Hepatocyte (in vitro differentiated cells): ENCODE data around the gene TBCD. TPM values are rescaled to one million over a fixed set of nuclear protein-coding genes. Genes with fewer than 3 reads are reported as not detected.

Source experiments
- DNase-seq: peaks from one replicate; pipeline ENCODE4 v3.0.0-alpha.2; 2016; ENCODE audit warnings: low spot score
- H2AFZ ChIP-seq: fragments of 200-600 bp; sonication (generic); 2 replicates; pipeline ENCODE4 v1.6.0; 2016; ENCODE audit warnings: antibody characterized with exemption, mild to moderate bottlenecking
- H3K27ac ChIP-seq: fragments of 200-600 bp; sonication (generic); 2 replicates; pipeline ENCODE4 v1.5.1; 2016; ENCODE audit warnings: mild to moderate bottlenecking
- H3K27me3 ChIP-seq: fragments of 200-600 bp; sonication (generic); 2 replicates; pipeline ENCODE4 v1.6.1; 2016
- H3K36me3 ChIP-seq: fragments of 200-600 bp; sonication (generic); replicated peaks from 2 replicates; pipeline ENCODE4 v1.5.1; 2016; ENCODE audit warnings: low read depth; ENCODE audit not compliant: insufficient read depth
- H3K4me1 ChIP-seq: fragments of 200-600 bp; sonication (generic); 2 replicates; pipeline ENCODE4 v1.5.1; 2016; ENCODE audit warnings: mild to moderate bottlenecking, moderate library complexity; ENCODE audit not compliant: insufficient read depth
- H3K4me2 ChIP-seq: fragments of 200-600 bp; sonication (generic); 2 replicates; pipeline ENCODE4 v1.6.0; 2016
- H3K4me3 ChIP-seq: fragments of 200-600 bp; sonication (generic); 2 replicates; pipeline ENCODE4 v1.5.1; 2016; ENCODE audit warnings: mild to moderate bottlenecking
- H3K79me2 ChIP-seq: fragments of 200-600 bp; sonication (generic); 2 replicates; pipeline ENCODE4 v1.6.0; 2017; ENCODE audit warnings: mild to moderate bottlenecking
- H3K9me2 ChIP-seq: fragments of 200-600 bp; sonication (generic); replicated peaks from 2 replicates; pipeline ENCODE4 v1.6.0; 2017; ENCODE audit warnings: mild to moderate bottlenecking; ENCODE audit not compliant: insufficient read depth
- H3K9me3 ChIP-seq: fragments of 200-600 bp; sonication (generic); 2 replicates; pipeline ENCODE4 v1.5.1; 2016; ENCODE audit warnings: low read depth, mild to moderate bottlenecking
- H4K20me1 ChIP-seq: fragments of 200-600 bp; sonication (generic); 2 replicates; pipeline ENCODE4 v1.6.0; 2016; ENCODE audit warnings: mild to moderate bottlenecking; ENCODE audit not compliant: insufficient read depth, poor library complexity, severe bottlenecking
- EZH2 ChIP-seq: fragments of 200-600 bp; sonication (generic); IDR thresholded peaks from 2 replicates; pipeline ENCODE4 v1.6.1; 2016; ENCODE audit warnings: antibody characterized with exemption, mild to moderate bottlenecking, borderline replicate concordance
- EZH2phosphoT487 ChIP-seq: fragments of 200-600 bp; sonication (generic); IDR thresholded peaks from one replicate; pipeline ENCODE4 v1.6.1; 2018; ENCODE audit warnings: antibody characterized with exemption, mild to moderate bottlenecking, low read depth, moderate library complexity; ENCODE audit not compliant: unreplicated experiment, severe bottlenecking
- WGBS: methylation state at CpG from one replicate; pipeline ENCODE4 v1.1.6; 2016; ENCODE audit warnings: low lambda C conversion rate; ENCODE audit errors: missing lambda C conversion rate; 5-methylcytosine and 5-hydroxymethylcytosine counted together
- polyA plus RNA-seq: library from polyadenylated mRNA; unstranded; fragments of >200 nt; fragmentation: Nextera tagmentation; extraction: Ambion mirVana; gene quantifications from 2 replicates; pipeline ENCODE4 v1.2.1, GENCODE V29; 2016
- total RNA-seq: library from RNA; depleted of rRNA; stranded (reverse); fragments of >200 nt; gene quantifications from 2 replicates; pipeline ENCODE4 v1.2.3, GENCODE V29; 2014
- TF ChIP-seq, protein P1 (sequence below): fragments of 200-600 bp; sonication (generic); IDR thresholded peaks from 2 replicates; pipeline ENCODE4 v1.5.1; 2016; ENCODE audit warnings: antibody characterized with exemption, mild to moderate bottlenecking; ENCODE audit not compliant: poor library complexity

The TBCD gene
- total and polyA plus RNA-seq, 2 experiments from 2014 or later: 24.5 to 41.5 TPM

DNA sequence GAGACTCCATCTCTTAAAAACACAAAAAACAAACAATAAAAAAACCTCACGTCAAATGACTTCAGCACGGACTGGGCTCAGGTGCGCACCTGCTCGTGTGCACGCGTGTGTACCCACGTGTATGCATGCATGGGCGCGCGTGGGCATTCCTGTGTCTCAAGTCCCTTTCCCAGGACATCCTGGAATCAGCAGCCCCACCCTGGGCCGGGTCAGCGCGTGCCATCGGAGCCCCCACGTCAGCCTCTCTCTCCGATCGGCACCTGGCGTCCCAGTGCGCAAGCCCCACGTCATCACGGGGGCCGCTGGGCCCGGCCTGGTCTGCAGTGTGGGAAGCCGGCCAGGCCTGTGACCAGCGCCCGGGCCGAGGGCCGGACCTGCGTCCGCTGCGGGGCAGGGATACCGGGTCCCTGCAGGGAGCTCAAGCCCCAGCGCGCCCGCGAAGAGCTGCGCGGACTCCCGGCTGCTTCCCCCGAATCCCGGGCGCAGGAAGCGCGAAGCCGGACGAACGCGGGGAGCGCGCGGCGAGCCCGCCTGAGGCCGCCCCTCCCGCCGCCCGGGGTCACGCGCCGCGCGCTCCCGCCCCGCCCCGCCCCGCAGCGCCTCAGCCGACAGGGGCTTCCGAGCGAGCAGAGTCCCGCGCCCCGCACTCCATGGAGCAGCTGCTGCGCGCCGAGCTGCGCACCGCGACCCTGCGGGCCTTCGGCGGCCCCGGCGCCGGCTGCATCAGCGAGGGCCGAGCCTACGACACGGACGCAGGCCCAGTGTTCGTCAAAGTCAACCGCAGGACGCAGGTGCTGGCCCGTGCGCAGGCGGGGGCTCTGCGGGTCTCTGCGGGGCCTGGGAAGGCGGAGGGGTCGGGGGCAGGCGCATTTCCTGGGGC, 16.6 kb upstream of the TBCD start, which contains the start of gene FN3K:
Gene FN3K (plus strand): TSS at position 629 of the 880 bp plus-strand sequence. CDS start 22 bp downstream, at position 651.
- TF ChIP-seq, protein P1, sequence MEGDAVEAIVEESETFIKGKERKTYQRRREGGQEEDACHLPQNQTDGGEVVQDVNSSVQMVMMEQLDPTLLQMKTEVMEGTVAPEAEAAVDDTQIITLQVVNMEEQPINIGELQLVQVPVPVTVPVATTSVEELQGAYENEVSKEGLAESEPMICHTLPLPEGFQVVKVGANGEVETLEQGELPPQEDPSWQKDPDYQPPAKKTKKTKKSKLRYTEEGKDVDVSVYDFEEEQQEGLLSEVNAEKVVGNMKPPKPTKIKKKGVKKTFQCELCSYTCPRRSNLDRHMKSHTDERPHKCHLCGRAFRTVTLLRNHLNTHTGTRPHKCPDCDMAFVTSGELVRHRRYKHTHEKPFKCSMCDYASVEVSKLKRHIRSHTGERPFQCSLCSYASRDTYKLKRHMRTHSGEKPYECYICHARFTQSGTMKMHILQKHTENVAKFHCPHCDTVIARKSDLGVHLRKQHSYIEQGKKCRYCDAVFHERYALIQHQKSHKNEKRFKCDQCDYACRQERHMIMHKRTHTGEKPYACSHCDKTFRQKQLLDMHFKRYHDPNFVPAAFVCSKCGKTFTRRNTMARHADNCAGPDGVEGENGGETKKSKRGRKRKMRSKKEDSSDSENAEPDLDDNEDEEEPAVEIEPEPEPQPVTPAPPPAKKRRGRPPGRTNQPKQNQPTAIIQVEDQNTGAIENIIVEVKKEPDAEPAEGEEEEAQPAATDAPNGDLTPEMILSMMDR: no peak
- TF ChIP-seq EZH2phosphoT487 (no peak), EZH2 (no peak)
- H2AFZ ChIP-seq: peak within 1 kb of the TSS; percentile 69
- peak within 1 kb of the TSS; percentile 80 for H3K4me2 ChIP-seq
- DNase-seq: peak; percentile 81
- H4K20me1 ChIP-seq: no peaks in the 10 kb centered on the region
- no peaks in the 10 kb centered on the region for H3K36me3 ChIP-seq
- H3K9me2 ChIP-seq: no peaks in the 10 kb centered on the region
- peaks cover 18% of the 10 kb centered on the region for H3K79me2 ChIP-seq
- peak within 1 kb of the TSS; percentile 74 for H3K27ac ChIP-seq
- H3K27me3 ChIP-seq: no peaks in the 10 kb centered on the region
- no peaks in the 10 kb centered on the region for H3K9me3 ChIP-seq
- peak within 1 kb of the TSS; percentile 68 for H3K4me3 ChIP-seq
- 8% methylated on average over 71 of the region's 101 CpGs for WGBS
- peaks cover 5% of the 10 kb centered on the region for H3K4me1 ChIP-seq

DNA sequence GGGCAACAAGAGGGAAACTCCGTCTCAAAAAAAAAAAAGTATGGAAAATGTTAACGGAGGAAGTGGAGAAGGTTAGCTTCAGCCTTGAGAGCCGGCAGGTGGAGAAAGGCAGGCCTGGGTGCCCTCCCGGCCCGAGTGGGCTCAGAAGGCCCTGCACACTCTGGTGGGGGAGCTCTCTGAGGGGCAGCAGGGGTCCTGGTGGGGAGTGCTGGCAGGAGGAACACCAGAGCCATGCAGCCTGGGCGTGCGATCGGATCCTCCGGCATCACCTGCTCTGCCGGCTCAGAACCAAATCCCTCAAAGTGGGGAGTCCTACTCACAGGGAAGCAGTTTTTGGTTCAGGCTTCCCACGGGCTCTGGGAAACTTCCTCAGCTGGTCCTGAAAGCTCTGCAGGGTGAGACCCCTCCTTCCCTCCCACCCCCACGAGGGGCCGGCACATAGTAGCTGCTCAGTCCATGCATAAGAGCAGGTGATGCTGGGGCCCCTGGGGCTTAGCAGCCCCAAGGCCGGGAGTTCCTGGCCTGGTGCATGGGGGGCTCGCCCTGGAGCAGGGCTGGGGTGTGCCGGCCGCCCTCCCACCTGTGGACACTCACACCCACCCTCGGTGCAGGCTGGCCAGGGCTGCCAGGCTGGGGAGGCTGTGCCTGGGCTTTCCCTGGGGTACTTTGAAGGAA, 15.2 kb upstream of the TBCD start:
- no peak for DNase-seq
- H3K4me3 ChIP-seq: no peak overlapping the region
- peaks cover 9% of the 10 kb centered on the region for H3K36me3 ChIP-seq

DNA sequence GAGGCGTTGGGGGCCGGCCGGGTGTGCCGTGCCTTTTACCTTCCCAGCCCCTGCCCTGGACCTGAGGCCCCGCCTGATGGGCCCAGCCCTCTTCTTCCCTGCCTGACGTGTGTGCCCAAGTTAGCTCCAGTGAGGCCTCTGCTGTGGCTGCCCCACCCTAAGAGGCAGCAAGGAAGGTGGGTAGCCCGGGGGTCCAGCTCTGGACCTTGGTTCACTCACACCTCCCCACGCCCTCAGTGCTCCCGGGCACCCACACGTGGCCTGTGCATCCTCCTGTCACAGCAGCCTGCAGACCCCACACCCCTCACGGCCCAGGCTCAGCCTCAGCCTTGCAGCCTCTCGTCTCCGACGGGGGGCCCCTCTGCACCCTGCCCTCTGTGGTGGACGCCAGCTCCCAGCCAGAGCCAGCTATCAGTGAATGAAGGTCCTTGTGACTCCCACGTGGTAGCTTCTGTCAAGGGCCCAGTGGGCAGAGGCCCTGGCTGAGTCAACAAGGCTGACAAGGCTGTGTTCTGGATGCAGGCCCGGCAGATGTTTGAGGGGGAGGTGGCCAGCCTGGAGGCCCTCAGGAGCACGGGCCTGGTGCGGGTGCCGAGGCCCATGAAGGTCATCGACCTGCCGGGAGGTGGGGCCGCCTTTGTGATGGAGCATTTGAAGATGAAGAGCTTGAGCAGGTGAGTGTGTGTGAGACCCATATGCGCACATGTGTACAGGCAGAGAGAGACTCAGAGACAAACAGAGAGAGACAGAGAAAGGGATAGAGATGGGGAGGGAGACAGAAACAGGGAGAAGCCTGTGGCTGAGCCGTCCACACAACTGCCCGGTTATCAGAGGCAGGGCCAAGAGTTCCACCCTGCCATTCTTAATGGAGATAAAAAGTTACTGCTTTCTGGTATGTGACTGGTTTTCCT, 13.6 kb upstream of the TBCD start:
- peaks cover 10% of the 10 kb centered on the region for H3K9me3 ChIP-seq
- H3K4me1 ChIP-seq: peaks cover 12% of the 10 kb centered on the region
- 81% methylated on average over 26 of the region's 26 CpGs for WGBS
- peak; percentile 46 for DNase-seq
- H4K20me1 ChIP-seq: no peaks in the 10 kb centered on the region
- no peak overlapping the region for H2AFZ ChIP-seq
- H3K4me2 ChIP-seq: peak overlapping the region; percentile 80
- peak overlapping the region; percentile 60 for H3K27ac ChIP-seq
- TF ChIP-seq EZH2 (no peak), EZH2phosphoT487 (no peak)
- TF ChIP-seq, protein P1: no peak
- H3K4me3 ChIP-seq: no peak overlapping the region
- H3K36me3 ChIP-seq: peaks cover 9% of the 10 kb centered on the region
- no peaks in the 10 kb centered on the region for H3K9me2 ChIP-seq
- no peaks in the 10 kb centered on the region for H3K27me3 ChIP-seq
- peaks cover 18% of the 10 kb centered on the region for H3K79me2 ChIP-seq

More for the DNA sequence above, 15.2 kb upstream of the TBCD start:
- Histone ChIP-seq H3K27ac (peak overlapping the region; percentile 74), H3K4me2 (peak overlapping the region; percentile 80), H3K9me2 (no peaks in the 10 kb centered on the region), H3K27me3 (no peaks in the 10 kb centered on the region), H4K20me1 (no peaks in the 10 kb centered on the region), H3K79me2 (peaks cover 18% of the 10 kb centered on the region), H3K9me3 (peaks cover 10% of the 10 kb centered on the region), H3K4me1 (peaks cover 12% of the 10 kb centered on the region), H2AFZ (no peak overlapping the region)
- TF ChIP-seq, protein P1: no peak
- TF ChIP-seq EZH2phosphoT487: no peak
- no peak for TF ChIP-seq EZH2
- 95% methylated on average over 9 of the region's 18 CpGs for WGBS
